Lower leg skin (tissue), 3 donors: ENCODE measurements around the gene DENND5A.

Source experiments
- POLR2A ChIP-seq, 2 donors: fragments of 450-650 bp; IDR thresholded peaks; one replicate each; pipeline ENCODE4 v1.6.1; 2016 to 2017; ENCODE audit warnings: antibody characterized with exemption in 2 of 2, mild to moderate bottlenecking in 1 of 2, moderate library complexity in 1 of 2
- TF ChIP-seq, protein P1 (sequence below), 3 donors: fragments of 450-650 bp; IDR thresholded peaks; one replicate each; pipeline ENCODE4 v1.5.1; 2016; ENCODE audit warnings: antibody characterized with exemption in 3 of 3, mild to moderate bottlenecking in 3 of 3, moderate library complexity in 2 of 3

- TF ChIP-seq, protein P1, sequence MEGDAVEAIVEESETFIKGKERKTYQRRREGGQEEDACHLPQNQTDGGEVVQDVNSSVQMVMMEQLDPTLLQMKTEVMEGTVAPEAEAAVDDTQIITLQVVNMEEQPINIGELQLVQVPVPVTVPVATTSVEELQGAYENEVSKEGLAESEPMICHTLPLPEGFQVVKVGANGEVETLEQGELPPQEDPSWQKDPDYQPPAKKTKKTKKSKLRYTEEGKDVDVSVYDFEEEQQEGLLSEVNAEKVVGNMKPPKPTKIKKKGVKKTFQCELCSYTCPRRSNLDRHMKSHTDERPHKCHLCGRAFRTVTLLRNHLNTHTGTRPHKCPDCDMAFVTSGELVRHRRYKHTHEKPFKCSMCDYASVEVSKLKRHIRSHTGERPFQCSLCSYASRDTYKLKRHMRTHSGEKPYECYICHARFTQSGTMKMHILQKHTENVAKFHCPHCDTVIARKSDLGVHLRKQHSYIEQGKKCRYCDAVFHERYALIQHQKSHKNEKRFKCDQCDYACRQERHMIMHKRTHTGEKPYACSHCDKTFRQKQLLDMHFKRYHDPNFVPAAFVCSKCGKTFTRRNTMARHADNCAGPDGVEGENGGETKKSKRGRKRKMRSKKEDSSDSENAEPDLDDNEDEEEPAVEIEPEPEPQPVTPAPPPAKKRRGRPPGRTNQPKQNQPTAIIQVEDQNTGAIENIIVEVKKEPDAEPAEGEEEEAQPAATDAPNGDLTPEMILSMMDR (IDR thresholded peaks at IDR 0.05): no peak
- TF ChIP-seq POLR2A (IDR thresholded peaks at IDR 0.05): no peak
These were observed 46.0 kb downstream of the DENND5A start for GRCh38 chr11:9219115-9219514.
